Tibial nerve (tissue), 4 donors: ENCODE data around the gene ARHGAP21.

Source experiments
- EP300 ChIP-seq, 2 donors: sonication (generic); formaldehyde crosslinking; IDR thresholded peaks; one replicate each; pipeline ENCODE4 v1.6.1; 2017; ENCODE audit warnings: antibody characterized with exemption in 2 of 2, mild to moderate bottlenecking in 1 of 2
- POLR2A ChIP-seq, 2 donors: fragments of 450-650 bp; IDR thresholded peaks; one replicate each; pipeline ENCODE4 v1.6.1; 2017; ENCODE audit warnings: antibody characterized with exemption in 2 of 2, mild to moderate bottlenecking in 2 of 2, moderate library complexity in 2 of 2
- TF ChIP-seq, protein P1 (sequence below), 5 experiments: fragments of 200-600 bp in 3 of 5; fragments of 450-650 bp in 2 of 5; sonication (generic) in 3 of 5; IDR thresholded peaks; one replicate each; pipeline ENCODE4 v1.5.1; 2016 to 2019; ENCODE audit warnings: antibody characterized with exemption in 5 of 5, mild to moderate bottlenecking in 3 of 5, moderate library complexity in 2 of 5

DNA sequence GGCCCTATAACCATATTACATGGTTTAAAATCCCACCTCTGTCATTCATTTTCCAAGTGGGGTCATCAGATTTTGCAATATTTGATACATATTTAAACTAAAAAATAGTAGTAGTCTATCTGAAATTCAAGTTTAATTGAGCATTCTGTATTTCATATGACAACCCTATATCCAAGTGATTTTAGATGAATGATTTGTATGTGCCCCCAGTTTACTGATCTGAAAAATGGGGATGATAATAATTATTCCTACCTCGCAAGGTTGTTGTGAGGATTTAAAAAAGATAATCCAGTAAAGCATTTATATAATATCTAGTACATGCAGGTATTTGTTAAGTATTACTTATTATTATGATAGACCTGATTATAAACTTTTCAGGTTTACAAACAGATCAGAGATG, 84.6 kb downstream of the ARHGAP21 start:
- TF ChIP-seq, protein P1, sequence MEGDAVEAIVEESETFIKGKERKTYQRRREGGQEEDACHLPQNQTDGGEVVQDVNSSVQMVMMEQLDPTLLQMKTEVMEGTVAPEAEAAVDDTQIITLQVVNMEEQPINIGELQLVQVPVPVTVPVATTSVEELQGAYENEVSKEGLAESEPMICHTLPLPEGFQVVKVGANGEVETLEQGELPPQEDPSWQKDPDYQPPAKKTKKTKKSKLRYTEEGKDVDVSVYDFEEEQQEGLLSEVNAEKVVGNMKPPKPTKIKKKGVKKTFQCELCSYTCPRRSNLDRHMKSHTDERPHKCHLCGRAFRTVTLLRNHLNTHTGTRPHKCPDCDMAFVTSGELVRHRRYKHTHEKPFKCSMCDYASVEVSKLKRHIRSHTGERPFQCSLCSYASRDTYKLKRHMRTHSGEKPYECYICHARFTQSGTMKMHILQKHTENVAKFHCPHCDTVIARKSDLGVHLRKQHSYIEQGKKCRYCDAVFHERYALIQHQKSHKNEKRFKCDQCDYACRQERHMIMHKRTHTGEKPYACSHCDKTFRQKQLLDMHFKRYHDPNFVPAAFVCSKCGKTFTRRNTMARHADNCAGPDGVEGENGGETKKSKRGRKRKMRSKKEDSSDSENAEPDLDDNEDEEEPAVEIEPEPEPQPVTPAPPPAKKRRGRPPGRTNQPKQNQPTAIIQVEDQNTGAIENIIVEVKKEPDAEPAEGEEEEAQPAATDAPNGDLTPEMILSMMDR (IDR thresholded peaks at IDR 0.05), result no peak
- TF ChIP-seq EP300 (IDR thresholded peaks at IDR 0.05), result no peak
- TF ChIP-seq POLR2A (IDR thresholded peaks at IDR 0.05), result no peak
